Esophagus muscularis mucosa (tissue), 4 donors: ENCODE results near the gene GUCA2B. TPM values are rescaled to one million over a fixed set of nuclear protein-coding genes. Genes with fewer than 3 reads are reported as not detected.

Experiments
- DNase-seq: peaks from one replicate; pipeline ENCODE4 v3.0.0-alpha.2; 2017; ENCODE audit errors: extremely low spot score
- H3K27ac ChIP-seq, 4 donors: fragments of 200-600 bp; sonication (generic); replicated peaks in 1 of 4; 1 replicate in 3 of 4; 2 replicates in 1 of 4; pipeline ENCODE4 v1.5.1; 2016 to 2019; ENCODE audit warnings: mild to moderate bottlenecking in 1 of 4
- H3K27me3 ChIP-seq, 4 donors: fragments of 200-600 bp; sonication (generic); one replicate each; pipeline versions ENCODE4 v1.5.1 to v1.6.0; 2016 to 2019
- H3K36me3 ChIP-seq, 4 donors: fragments of 200-600 bp; sonication (generic); one replicate each; pipeline ENCODE4 v1.5.1; 2016 to 2019
- H3K4me1 ChIP-seq, 4 donors: fragments of 200-600 bp; sonication (generic); one replicate each; pipeline ENCODE4 v1.5.1; 2016 to 2019
- H3K4me3 ChIP-seq, 4 donors: fragments of 200-600 bp; sonication (generic); 1 replicate in 2 of 4; 2 replicates in 2 of 4; pipeline ENCODE4 v1.5.1; 2016 to 2019; ENCODE audit warnings: mild to moderate bottlenecking in 4 of 4, moderate library complexity in 1 of 4
- H3K9me3 ChIP-seq, 4 donors: fragments of 200-600 bp; sonication (generic); 1 replicate in 3 of 4; 2 replicates in 1 of 4; pipeline ENCODE4 v1.5.1; 2016 to 2019
- CTCF ChIP-seq, 3 experiments: fragments of 200-600 bp in 2 of 3; fragments of 450-650 bp in 1 of 3; sonication (generic) in 2 of 3; IDR thresholded peaks; one replicate each; pipeline ENCODE4 v1.5.1; 2017 to 2019; ENCODE audit warnings: antibody characterized with exemption in 3 of 3, mild to moderate bottlenecking in 2 of 3, moderate library complexity in 1 of 3
- EP300 ChIP-seq: sonication (generic); formaldehyde crosslinking; IDR thresholded peaks from one replicate; pipeline ENCODE4 v1.6.1; 2017; ENCODE audit warnings: antibody characterized with exemption
- POLR2A ChIP-seq: fragments of 450-650 bp; IDR thresholded peaks from one replicate; pipeline ENCODE4 v1.6.1; 2017; ENCODE audit warnings: antibody characterized with exemption, moderate library complexity, mild to moderate bottlenecking, low read depth
- POLR2AphosphoS5 ChIP-seq, 2 donors: sonication (generic); formaldehyde crosslinking; IDR thresholded peaks; one replicate each; pipeline ENCODE4 v1.6.1; 2017; ENCODE audit warnings: antibody characterized with exemption in 2 of 2
- WGBS: methylation state at CpG from one replicate; pipeline ENCODE4 v1.1.5; 2018; 5-methylcytosine and 5-hydroxymethylcytosine counted together
- intact Hi-C: fragments of 100-400 bp; cut with DNase I; formaldehyde crosslinking; loops from one replicate; pipeline ENCODE4 v1.15.1; 2023
- total RNA-seq, 4 donors: library from RNA; depleted of rRNA; stranded (reverse); fragments of >200 nt; gene quantifications; one replicate each; pipeline versions ENCODE4 v1.1.0 to v1.2.1, GENCODE V29; 2016

GUCA2B gene
- total RNA-seq, 4 donors from 2014 or later, result not detected

GRCh38 chr1:42135426-42135825 lies 17.8 kb upstream of the GUCA2B start:
- intact Hi-C loops, result no loop called here
- whole genome bisulfite sequencing, result 58% methylated on average over 3 of the region's 3 CpGs

GRCh38 chr1:42136466-42136865 lies 16.7 kb upstream of the GUCA2B start:
- TF ChIP-seq POLR2A, result no peak
- TF ChIP-seq CTCF (IDR thresholded peaks at IDR 0.05), result no peak
- no peak for TF ChIP-seq POLR2AphosphoS5 (IDR thresholded peaks at IDR 0.05)
- TF ChIP-seq EP300, result no peak
- DNase-seq, result no peak
- H3K27me3 ChIP-seq, result peaks cover 0 to 29% (median 0%) of the 10 kb centered on the region in 4 donors
- H3K4me1 ChIP-seq, result no peaks in the 10 kb centered on the region
- no peak overlapping the region for H3K27ac ChIP-seq
- intact Hi-C loops, result no loop called here
- H3K4me3 ChIP-seq, result no peak overlapping the region
- H3K36me3 ChIP-seq, result no peaks in the 10 kb centered on the region
- H3K9me3 ChIP-seq, result no peaks in the 10 kb centered on the region

More at GRCh38 chr1:42135426-42135825, 17.8 kb upstream of the GUCA2B start:
- DNase-seq, result no peak
- H3K27me3 ChIP-seq, result peaks cover 0 to 20% (median 0%) of the 10 kb centered on the region in 4 donors
- TF ChIP-seq CTCF (IDR thresholded peaks at IDR 0.05) (no peak), EP300 (no peak), POLR2A (no peak), POLR2AphosphoS5 (IDR thresholded peaks at IDR 0.05) (no peak)
- no peak overlapping the region for H3K27ac ChIP-seq
- no peak overlapping the region for H3K4me3 ChIP-seq
- no peaks in the 10 kb centered on the region for H3K4me1 ChIP-seq
- H3K9me3 ChIP-seq, result no peaks in the 10 kb centered on the region
- H3K36me3 ChIP-seq, result no peaks in the 10 kb centered on the region

GRCh38 chr1:42137766-42138165 lies 15.4 kb upstream of the GUCA2B start:
- no peak for DNase-seq
- Histone ChIP-seq H3K9me3 (no peaks in the 10 kb centered on the region), H3K36me3 (no peaks in the 10 kb centered on the region), H3K4me3 (no peak overlapping the region), H3K27ac (no peak overlapping the region), H3K27me3 (peaks cover 0 to 42% (median 0%) of the 10 kb centered on the region in 4 donors), H3K4me1 (no peaks in the 10 kb centered on the region)
- intact Hi-C loops, result no loop called here
- WGBS, result 77% methylated on average over 6 of the region's 10 CpGs
- TF ChIP-seq POLR2A, result no peak
- no peak for TF ChIP-seq CTCF (IDR thresholded peaks at IDR 0.05)
- no peak for TF ChIP-seq POLR2AphosphoS5 (IDR thresholded peaks at IDR 0.05)
- TF ChIP-seq EP300, result no peak

GRCh38 chr1:42138586-42138985 lies 14.6 kb upstream of the GUCA2B start:
- Histone ChIP-seq H3K9me3 (no peaks in the 10 kb centered on the region), H3K27ac (no peak overlapping the region), H3K4me1 (no peaks in the 10 kb centered on the region), H3K36me3 (no peaks in the 10 kb centered on the region), H3K4me3 (no peak overlapping the region), H3K27me3 (peaks cover 0 to 48% (median 0%) of the 10 kb centered on the region in 4 donors)
- no peak for TF ChIP-seq POLR2AphosphoS5 (IDR thresholded peaks at IDR 0.05)
- TF ChIP-seq EP300, result no peak
- TF ChIP-seq CTCF (IDR thresholded peaks at IDR 0.05), result no peak
- no peak for TF ChIP-seq POLR2A
- intact Hi-C loops, result no loop called here
- 89% methylated on average over 4 of the region's 4 CpGs for WGBS
- no peak for DNase-seq

- peaks cover 0 to 57% (median 0%) of the 10 kb centered on the region in 4 donors for H3K27me3 ChIP-seq
- intact Hi-C loops, result no loop called here
Observed at GRCh38 chr1:42139444-42139843, 13.8 kb upstream of the GUCA2B start.

More at GRCh38 chr1:42139444-42139843, 13.8 kb upstream of the GUCA2B start:
- Histone ChIP-seq H3K9me3 (no peaks in the 10 kb centered on the region), H3K36me3 (no peaks in the 10 kb centered on the region), H3K4me1 (no peaks in the 10 kb centered on the region), H3K4me3 (no peak overlapping the region), H3K27ac (no peak overlapping the region)
- no peak for DNase-seq
- WGBS, result 93% methylated on average over 3 of the region's 3 CpGs
- TF ChIP-seq EP300 (no peak), POLR2AphosphoS5 (IDR thresholded peaks at IDR 0.05) (no peak), POLR2A (no peak), CTCF (IDR thresholded peaks at IDR 0.05) (no peak)
